Astrocyte of the spinal cord (primary cell): Measurements from ENCODE around the gene SLC66A3.
A peak's percentile ranks its signal among the peaks of the same experiment; 100 is the strongest.

Experiments
- DNase-seq: peaks from one replicate; pipeline ENCODE4 v3.0.0; 2011; ENCODE audit warnings: low read depth, low spot score
- H3K4me3 ChIP-seq: 2 replicates; pipeline ENCODE4 v1.5.1; 2011; ENCODE audit warnings: low read depth, mild to moderate bottlenecking, low read length, moderate library complexity
- in situ Hi-C: cut with HindIII; loops from 2 replicates; pipeline ENCODE4 v1.10.0; 2017; ENCODE audit warnings: low sequenced_read_pairs
- TF ChIP-seq, protein P1 (sequence below): IDR thresholded peaks from 2 replicates; pipeline ENCODE4 v1.5.1; 2012; ENCODE audit warnings: low read depth, mild to moderate bottlenecking, low read length, inconsistent platforms

The SLC66A3 gene

DNA sequence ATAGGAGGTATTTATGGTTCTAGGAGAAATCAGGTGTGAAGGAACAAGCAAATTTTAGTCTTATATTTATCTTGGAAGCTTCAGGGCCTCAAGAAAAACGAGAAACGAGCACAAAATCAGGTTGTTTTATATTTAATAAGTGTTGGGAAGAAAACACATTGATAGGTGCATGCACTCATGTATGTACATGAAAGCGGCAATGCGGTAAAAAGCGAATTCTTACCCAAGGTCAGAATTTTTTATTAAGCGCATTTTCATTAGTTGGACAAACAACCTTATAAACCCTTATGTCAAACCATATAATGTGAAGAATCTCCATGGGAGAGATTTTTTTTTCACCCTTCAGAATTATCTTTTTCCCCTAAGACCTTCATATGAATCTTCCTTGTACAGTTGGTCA, 25.4 kb downstream of the SLC66A3 start:
- in situ Hi-C loops = no loop called here
- H3K4me3 ChIP-seq = no peak overlapping the region
- TF ChIP-seq, protein P1, sequence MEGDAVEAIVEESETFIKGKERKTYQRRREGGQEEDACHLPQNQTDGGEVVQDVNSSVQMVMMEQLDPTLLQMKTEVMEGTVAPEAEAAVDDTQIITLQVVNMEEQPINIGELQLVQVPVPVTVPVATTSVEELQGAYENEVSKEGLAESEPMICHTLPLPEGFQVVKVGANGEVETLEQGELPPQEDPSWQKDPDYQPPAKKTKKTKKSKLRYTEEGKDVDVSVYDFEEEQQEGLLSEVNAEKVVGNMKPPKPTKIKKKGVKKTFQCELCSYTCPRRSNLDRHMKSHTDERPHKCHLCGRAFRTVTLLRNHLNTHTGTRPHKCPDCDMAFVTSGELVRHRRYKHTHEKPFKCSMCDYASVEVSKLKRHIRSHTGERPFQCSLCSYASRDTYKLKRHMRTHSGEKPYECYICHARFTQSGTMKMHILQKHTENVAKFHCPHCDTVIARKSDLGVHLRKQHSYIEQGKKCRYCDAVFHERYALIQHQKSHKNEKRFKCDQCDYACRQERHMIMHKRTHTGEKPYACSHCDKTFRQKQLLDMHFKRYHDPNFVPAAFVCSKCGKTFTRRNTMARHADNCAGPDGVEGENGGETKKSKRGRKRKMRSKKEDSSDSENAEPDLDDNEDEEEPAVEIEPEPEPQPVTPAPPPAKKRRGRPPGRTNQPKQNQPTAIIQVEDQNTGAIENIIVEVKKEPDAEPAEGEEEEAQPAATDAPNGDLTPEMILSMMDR = no peak
- DNase-seq = no peak

DNA sequence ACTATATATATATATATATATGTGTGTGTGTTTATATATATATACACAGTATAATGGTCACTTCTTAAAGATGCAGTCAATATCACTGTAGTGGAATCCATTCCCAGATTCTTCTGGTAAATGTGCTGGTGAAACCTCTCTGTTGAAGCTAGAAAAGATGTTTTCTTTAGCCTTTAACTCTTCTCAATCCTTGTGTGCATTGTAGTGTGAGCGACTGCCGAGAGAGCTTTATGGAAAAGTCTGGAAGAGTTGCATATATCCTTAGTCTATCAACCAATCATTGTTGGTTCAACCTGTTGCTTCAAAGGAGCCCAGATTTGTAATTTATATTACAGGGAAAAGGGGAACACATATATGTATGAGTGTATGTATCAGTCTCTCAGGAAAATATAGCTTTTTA, 27.7 kb downstream of the SLC66A3 start:
- in situ Hi-C loops = no loop called here
- no peak overlapping the region for H3K4me3 ChIP-seq
- TF ChIP-seq, protein P1 = no peak
- no peak for DNase-seq

DNA sequence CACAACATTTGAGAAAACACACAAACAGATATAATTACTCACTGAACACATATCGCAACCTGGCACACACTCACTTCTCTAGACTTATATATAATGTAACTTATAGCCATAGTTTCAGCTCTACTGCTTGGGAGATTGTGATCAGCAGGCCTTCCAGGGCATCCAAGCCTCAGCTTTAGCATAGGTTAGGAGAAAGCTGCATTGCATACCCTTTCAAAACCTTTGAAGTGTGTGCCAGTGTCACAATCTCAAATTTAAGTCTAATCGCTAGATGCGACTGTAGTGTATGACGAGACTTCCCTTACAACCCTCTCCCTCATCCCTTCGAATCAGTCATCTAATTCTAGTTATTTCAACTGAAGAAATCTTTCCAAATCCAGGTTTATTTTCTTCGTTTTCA, 30.9 kb downstream of the SLC66A3 start:
- TF ChIP-seq, protein P1 = no peak
- in situ Hi-C loops = no loop called here
- H3K4me3 ChIP-seq = no peak overlapping the region
- DNase-seq = no peak

DNA sequence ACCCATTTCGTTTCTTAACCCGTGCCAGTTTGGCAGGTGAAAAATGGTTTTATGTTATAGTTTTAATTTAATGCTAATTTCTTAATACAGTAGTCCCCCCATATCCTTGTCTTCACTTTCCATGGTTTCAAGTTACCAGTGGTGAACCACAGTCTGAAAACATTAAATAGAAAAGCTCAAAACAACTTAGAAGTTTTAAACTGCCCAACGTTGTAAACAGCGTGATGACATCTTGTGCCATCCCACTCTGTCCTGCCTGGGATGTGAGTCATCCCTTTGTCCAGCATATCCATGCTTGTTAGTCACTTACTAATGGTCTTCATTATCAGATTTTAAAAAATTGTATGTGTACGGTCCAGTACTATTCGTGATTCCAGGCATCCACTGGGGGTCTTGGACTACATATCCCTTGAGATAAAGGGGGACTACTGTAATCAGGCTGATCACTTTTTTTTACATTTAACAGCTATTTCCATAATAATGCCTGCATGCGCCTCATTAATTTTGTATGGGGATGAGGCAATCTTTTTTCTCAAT, 31.9 kb downstream of the SLC66A3 start:
- no peak overlapping the region for H3K4me3 ChIP-seq
- in situ Hi-C loops = no loop called here
- TF ChIP-seq, protein P1 = no peak
- DNase-seq = peak; percentile 68

DNA sequence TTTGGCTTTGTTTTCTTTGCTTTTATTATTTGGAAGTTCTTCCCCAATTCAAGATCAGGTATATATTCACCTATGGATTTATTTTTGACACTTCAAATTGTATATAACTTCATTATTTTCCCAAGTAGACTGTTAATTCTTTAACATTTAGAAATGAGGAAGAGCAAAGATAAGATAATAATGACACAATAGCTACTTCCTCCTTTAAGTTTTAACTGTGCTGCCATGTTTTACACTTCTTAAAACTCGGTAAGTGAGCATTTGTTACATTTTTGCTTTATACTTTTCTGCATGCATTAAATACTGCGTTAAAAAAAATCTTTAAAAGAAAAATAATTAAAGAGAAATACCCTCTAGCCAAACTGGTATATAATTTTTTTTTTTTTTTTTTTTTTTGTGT, 32.5 kb downstream of the SLC66A3 start:
- no peak for DNase-seq
- TF ChIP-seq, protein P1 = no peak
- in situ Hi-C loops = no loop called here
- no peak overlapping the region for H3K4me3 ChIP-seq

DNA sequence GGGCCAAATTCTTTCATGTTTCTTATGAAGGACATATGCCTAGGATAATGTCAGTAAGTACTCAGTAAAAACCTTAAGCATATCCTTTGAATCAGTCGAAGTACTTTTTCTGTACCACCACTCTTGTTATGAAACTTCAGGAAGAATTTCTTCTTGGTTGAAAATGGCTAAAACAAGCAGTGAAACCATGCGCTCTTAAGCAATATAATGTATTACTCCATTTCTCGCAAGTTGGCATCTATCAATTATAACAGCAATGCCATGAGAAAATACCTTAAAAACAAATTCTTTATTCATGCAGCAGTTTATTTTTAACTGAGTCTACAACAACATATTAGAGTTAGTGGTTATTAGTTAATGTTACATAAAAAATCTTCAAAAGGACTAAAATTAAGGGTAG, 41.0 kb downstream of the SLC66A3 start:
- DNase-seq = no peak
- no peak overlapping the region for H3K4me3 ChIP-seq
- TF ChIP-seq, protein P1 = no peak
- in situ Hi-C loops = no loop called here

DNA sequence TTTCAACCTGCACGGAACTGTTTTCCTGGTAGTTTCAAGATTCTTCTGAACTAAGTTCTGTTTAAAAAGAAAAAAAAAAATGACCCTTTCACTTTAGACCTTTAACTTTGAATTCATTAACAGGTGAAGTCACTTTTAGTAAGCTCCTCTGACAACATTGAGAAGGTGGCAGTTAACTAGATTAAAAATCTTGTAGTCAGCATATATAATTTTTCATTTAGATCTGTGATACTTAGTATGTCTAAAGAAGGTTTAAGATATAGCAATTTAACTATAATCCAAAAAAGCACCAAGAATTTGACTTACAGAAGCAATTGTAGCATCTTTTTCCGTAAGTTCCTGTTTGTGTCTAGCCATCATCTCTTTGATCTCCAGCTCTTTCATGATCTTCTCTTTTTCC, 45.4 kb downstream of the SLC66A3 start:
- in situ Hi-C loops = no loop called here
- TF ChIP-seq, protein P1 = no peak
- H3K4me3 ChIP-seq = no peak overlapping the region
- no peak for DNase-seq
